Hepatic stellate cell (primary cell): ENCODE measurements around the gene TRPV3.
"Not testable (repeated sequence)": the region's sequence is repeated elsewhere in the genome, so short reads cannot be mapped to it uniquely, and the experiment has no call there.

Source experiments
- DNase-seq: peaks from one replicate; pipeline ENCODE4 v3.0.0; 2011; ENCODE audit warnings: low spot score

TRPV3 gene

GRCh38 chr17:3573246-3574100, 15.9 kb upstream of the TRPV3 start:
- DNase-seq: no peak

DNA sequence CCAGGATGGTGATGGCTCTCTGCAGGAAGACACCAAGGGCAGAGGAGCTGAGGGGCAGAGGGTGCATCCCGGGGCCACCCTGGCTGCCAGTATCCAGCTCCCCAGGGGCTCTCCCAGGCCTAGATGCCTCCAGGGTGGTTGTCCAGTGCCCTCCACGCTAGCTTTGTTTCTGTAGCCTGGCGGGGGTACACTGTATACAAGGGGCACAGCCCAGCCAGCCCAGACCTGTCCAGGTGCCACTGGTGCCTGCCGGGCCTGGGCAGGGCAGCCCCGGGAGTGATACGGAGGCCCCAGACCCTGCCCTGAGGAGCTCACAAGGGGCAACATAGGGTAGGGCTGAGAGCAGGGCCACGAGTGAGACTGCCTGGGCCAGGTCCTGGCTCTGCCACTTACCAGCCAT, 14.6 kb upstream of the TRPV3 start:
- no peak for DNase-seq

- DNase-seq: no peak
Observed at GRCh38 chr17:3571043-3571900, 13.7 kb upstream of the TRPV3 start.

- no peak for DNase-seq
Observed at GRCh38 chr17:3569534-3570137, 12.0 kb upstream of the TRPV3 start.

DNA sequence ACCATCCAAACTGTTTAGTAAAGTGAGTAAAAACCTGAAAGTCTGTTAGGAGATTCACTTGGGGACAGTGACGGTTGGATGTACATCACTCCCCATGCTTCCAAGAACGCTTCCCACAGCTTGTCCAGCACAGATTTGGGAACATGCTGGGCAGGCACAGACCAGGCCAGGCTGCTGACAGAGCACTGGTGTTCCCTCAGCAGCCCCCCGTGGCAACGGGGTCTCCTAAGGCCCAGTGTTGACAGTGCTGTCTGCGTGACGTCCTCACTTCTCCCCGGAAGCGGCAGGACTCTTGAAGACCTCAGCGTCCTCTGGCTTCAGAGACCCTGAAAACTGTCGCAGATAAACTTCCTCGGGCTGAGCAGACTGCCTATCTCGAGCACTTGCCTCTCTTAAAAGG, 8.9 kb upstream of the TRPV3 start:
- DNase-seq: no peak

DNA sequence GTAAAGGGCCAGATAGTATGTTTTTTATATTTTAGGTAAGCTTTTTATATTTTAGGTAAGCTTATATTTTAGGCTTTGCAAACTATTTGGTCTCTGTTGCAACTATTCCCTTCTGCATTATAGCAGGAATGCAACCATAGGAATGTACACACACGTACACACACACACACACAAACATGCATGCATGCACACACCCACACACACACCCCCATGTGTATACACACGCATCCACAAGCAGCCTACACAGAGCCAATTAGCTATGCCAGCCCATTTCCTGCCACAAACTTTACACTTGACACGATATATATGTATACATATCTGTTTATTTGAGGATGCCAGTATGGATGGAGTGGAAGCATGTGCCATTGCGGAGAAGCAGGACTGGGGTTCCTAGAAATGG, 7.5 kb upstream of the TRPV3 start:
- DNase-seq: no peak

- not testable (repeated sequence) for DNase-seq
Observed at GRCh38 chr17:3564241-3564640, 6.6 kb upstream of the TRPV3 start.

- DNase-seq: no peak
Observed at GRCh38 chr17:3559270-3559645, 1.6 kb upstream of the TRPV3 start.

- DNase-seq: peak; percentile 71
Observed at GRCh38 chr17:3558603-3559269, 1.1 kb upstream of the TRPV3 start.

- DNase-seq: no peak
Observed at GRCh38 chr17:3556916-3557767, 470 bp downstream of the TRPV3 start.

DNA sequence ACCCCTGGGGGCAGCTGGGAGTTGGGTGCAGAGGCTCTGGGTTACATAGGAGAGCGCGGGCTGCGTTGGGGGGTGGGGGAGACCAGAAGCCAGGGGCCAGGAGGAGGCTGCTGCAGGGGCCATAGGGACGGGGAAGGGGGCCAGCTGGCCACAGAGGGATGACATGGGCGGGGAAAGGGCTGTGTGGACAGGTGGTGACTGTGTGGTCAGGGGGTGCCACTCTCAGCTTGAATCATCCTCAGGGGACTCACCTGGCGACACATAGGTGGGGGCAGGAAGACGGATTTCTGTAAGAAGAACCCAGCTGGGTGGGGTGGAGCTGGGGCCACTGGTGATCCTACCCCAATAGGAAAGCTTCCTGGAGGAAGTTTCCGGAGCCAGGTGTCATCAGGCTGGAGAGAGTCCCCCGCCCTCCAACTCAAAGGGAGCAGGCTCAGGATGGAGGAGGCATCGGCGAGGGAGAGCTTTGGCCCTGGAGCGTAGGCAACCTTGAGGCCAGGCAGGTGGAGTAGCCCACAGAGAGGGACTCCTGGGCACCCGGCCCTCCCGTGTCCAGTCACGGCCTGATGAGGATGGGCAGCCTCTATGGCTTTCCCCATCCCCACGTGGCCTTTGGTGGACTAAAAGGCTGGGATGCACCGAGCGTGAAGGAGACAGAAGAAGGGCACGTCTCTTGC, 1.2 kb downstream of the TRPV3 start:
- DNase-seq: no peak

GRCh38 chr17:3555189-3555796, 2.3 kb downstream of the TRPV3 start:
- DNase-seq: no peak

DNA sequence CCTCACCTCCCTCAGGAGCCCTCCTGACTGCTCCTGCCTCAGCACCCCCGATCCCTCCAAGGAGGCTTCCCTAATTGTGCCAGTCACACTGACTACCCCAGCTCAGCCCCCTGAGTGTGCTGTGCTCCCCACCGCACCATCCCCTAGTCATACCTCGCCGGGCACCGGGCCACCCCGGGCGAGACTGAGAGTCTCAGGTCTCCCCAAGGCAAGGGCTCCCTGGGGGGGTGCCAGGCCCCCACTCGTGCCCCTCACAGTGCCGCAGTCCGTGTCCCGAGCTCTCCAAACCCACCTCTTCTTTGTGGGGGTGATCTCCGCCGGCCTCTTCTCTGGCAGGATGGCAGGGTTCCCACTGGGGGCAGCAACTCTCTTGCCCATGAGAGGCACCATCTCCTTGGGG, 3.2 kb downstream of the TRPV3 start:
- no peak for DNase-seq

DNA sequence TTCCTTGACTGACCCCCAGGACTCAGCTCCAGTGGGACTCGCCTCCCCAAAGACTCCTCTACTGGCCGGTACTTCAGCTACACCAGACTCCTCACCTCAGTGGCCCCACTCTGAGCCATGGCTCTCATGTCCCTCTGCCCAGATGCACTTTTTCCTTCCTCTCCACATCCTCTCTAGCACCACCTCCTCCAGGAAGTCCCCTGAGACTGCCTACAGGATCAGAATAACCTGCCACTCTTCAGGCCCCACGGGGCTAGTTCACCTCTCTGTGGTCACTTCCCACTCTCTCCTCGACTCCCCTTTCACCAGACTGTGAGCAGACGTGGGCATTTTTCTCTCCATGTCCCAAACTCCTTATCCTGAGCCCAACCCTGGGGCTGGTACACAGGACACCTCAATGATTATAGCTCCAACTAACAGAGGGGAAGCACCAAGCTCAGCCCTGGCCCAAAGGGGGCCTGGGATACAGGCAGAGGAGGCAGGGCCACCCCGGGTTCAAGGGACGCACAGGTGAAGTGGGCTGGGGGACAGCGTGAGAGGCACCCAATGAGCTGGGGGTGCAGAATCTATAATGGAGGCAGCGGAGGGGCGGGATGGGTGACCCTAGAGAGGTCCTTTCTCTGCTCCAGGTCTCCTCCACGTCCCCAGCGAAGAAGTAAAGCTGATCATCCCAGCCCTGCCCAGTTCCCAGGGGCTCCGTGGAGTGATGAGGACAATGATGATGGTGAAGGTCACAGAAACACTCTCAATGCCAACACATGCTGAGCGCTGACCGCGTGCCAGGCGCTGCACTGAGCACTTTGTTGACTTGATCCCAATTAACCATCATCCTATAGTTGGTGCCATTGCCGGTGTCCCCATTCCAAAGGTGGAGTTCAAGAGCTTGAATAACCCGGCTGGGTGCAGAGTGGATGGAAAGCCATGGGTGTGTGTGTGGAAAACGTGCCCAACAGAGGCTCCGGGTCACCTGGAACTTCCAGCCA, 3.9 kb downstream of the TRPV3 start:
- DNase-seq: no peak

DNA sequence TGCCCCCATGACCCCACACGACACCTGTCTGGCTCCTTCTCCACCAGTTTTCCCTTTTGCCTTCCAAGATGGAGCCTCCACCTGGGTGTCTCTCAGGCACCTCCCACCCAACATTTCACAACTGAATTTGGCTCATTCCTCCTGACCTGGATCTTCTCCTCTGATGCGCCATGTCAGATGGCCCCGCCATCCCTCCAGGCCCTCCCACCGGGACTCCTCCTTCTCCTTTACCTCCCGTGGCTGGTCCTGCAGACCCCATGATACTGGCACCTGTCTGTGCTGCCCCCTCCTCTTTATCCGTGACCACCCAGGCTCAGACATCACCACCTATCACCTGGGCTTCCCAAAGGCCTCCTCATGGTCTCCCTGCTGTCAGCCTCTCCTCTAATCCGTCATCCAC, 4.7 kb downstream of the TRPV3 start:
- no peak for DNase-seq

DNA sequence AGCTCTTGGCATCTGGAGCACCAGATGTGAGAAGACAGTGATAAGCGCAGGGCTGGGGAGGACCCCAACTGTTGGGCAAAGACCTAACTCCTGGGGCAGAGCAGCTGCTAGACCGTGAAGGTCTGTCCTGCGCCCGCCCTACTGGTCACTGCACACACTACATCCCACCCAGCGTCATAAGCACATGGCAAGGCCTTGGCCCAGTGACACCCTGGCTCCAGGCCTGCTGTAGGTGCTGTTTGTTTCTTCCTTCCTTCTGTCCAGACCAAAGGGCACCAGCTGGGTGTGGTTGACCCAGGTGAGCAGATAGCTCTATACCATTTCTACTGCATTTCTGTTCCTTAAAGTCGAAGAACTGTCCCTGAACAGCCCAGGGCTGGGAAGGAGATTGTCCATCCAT, 6.4 kb downstream of the TRPV3 start:
- DNase-seq: no peak

GRCh38 chr17:3549610-3550162, 7.9 kb downstream of the TRPV3 start:
- no peak for DNase-seq

- no peak for DNase-seq
Observed at GRCh38 chr17:3547628-3548027, 10.0 kb downstream of the TRPV3 start.

DNA sequence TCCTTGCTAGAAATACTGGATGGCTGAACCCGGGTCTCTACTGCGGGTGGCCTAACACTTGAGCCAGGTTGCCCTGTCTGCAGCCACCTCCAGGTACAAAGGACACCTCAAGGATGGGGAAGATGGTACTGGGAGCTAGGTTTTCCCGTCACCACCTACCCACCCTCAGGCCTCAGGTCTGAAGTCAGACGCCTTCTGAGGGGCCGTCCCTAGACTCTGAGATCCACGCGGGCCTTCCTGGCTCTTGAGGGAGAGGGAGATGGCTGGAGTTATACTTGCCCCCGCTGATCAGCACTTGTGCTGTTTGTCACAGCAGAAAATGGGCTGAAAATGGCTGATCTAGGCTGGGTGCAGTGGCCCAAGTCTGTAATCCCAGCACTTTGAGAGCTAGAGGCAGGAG, 10.6 kb downstream of the TRPV3 start:
- DNase-seq: no peak
